ENCODE measurements around the gene PLBD2.

PLBD2 gene, protein sequence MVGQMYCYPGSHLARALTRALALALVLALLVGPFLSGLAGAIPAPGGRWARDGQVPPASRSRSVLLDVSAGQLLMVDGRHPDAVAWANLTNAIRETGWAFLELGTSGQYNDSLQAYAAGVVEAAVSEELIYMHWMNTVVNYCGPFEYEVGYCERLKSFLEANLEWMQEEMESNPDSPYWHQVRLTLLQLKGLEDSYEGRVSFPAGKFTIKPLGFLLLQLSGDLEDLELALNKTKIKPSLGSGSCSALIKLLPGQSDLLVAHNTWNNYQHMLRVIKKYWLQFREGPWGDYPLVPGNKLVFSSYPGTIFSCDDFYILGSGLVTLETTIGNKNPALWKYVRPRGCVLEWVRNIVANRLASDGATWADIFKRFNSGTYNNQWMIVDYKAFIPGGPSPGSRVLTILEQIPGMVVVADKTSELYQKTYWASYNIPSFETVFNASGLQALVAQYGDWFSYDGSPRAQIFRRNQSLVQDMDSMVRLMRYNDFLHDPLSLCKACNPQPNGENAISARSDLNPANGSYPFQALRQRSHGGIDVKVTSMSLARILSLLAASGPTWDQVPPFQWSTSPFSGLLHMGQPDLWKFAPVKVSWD

GRCh38 chr12:113358381-113359132 lies at the start of gene PLBD2:
PLBD2 (plus strand) TSS chr12:113358587; CDS start chr12:113358601, 14 bp downstream.
- DNase-seq (ENCODE audit: low read depth in 2 of 2) = peak; percentile 89 to 90

GRCh38 chr12:113310489-113310888 lies 47.9 kb upstream of the PLBD2 start:
- DNase-seq (ENCODE audit: low read depth in 2 of 2) = no peak

- DNase-seq (ENCODE audit: low read depth in 2 of 2) = no peak
Measured at GRCh38 chr12:113314121-113314529, 44.3 kb upstream of the PLBD2 start.

DNA sequence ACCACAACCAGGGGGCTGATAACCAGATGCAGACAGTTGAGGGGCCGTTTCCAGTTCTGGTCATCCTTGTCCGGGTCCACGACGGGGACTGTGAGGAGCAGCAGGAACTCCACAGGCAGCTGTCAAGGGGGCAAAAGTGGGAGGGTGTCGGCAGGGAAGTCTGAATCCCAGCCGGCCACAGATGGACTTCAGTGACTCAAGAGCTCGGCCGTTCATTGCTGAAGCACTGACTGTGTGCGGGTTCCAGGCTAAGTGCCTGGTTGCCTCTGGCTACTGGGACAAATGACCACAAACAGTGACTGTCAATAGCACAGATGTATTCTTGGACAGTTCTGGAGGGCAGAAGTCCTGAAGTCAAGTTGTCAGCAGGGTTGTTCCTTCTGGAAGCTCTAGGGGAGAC lies 43.0 kb upstream of the PLBD2 start:
- DNase-seq (ENCODE audit: low read depth in 2 of 2) = no peak

DNA sequence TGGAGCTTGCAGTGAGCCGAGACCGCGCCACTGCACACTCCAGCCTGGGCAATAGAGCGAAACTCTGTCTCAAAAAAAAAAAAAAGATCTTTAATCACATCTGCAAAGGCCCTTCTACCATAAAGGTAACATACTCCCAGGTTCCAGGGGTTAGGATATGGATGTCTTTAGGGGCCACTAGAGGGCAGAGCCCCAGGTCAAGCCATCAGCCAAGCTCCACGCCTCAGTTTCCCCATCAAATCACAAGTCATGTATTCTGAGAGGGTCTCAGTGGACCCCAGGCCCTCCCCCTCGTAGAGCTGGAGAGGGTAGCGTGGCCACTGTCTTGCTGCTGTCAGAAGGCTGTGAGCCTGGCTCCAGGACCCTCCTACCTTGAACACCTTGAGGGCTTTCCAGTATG lies 42.2 kb upstream of the PLBD2 start:
- no peak for DNase-seq (ENCODE audit: low read depth in 2 of 2)

DNA sequence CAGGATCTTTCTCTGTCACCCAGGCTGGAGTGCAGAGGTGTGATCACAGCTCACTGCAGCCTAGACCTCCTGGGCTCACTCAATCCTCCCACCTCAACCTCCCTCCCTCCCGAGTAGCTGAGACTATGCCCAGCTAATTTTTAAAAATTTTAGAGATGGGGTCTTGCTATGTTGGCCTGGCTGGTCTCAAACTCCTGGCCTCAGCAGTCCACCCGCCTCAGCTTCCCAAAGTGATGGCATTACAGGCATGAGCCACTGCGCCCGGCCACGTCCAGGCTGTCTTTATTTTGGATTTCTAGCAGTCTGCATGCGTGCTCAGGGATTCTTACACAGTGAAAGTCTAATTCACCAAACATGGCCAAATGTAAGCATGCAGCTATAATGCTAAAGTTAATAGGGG lies 41.3 kb upstream of the PLBD2 start:
- no peak for DNase-seq (ENCODE audit: low read depth in 2 of 2)

DNA sequence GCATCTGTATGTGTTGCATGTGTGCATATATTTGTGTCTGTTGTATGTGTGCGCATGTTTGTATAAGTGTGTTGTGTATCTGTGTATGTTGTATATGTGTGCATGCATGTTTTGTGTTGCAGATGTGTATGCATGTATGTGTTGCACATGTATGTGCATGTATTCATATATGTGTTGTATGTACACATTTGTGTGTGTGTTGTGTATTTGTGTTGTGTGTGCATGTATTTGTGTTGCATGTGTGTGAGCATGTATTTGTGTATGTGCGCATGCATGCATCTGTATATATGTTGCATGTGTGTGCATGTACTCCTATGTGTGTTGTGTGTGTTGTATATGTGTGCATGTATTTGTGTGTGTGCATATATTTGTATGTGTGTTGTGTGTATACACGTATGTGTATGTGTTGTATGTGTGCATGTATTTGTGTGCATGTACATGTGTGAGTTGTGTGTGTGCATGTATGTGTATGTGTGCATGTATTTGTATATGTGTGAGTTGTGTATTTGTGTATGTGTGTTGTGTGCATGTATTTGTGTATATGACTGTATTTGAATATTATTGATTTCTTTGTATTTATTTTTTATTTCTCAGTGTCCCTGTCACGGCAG lies 40.2 kb upstream of the PLBD2 start:
- DNase-seq (ENCODE audit: low read depth in 2 of 2) = no peak

DNA sequence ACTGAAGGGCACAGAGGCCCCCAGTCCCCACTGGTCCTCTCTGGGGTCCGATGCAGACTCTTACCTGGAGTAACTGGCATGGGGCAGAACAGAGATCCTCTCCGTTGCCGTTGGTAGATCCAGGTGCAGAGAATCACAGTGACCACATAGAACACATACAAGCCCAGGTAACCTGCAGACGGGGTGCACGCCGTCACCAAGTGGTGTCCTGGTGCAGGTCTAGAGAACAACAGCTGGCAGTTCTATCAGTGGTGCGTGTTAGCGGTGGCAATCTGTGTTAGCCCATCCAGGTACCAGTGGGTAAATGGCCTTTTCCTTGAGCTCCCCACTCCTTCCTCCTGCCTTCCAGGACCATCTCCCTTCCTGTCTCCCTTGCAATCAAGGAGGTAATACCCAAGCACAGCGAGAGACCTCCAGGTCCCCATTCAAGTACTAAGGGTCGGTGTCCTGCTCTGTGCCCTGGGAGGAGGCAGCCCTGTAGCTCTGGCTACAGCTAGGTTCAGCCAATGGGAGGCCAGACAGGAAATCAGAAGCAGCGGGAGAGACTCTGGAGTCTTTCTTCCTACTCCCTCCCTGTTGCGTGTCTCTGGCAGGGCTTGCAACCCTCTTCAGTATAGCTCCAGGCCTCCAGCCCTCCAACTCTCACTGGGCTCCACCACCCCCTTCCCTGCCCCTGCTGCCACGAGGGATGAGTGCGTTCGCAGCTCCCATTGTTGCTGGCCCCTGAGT lies 39.3 kb upstream of the PLBD2 start:
- no peak for DNase-seq (ENCODE audit: low read depth in 2 of 2)

GRCh38 chr12:113320401-113320800 lies 38.0 kb upstream of the PLBD2 start:
- no peak for DNase-seq (ENCODE audit: low read depth in 2 of 2)

- DNase-seq (ENCODE audit: low read depth in 2 of 2) = no peak
Measured at GRCh38 chr12:113322343-113322742, 36.0 kb upstream of the PLBD2 start.

DNA sequence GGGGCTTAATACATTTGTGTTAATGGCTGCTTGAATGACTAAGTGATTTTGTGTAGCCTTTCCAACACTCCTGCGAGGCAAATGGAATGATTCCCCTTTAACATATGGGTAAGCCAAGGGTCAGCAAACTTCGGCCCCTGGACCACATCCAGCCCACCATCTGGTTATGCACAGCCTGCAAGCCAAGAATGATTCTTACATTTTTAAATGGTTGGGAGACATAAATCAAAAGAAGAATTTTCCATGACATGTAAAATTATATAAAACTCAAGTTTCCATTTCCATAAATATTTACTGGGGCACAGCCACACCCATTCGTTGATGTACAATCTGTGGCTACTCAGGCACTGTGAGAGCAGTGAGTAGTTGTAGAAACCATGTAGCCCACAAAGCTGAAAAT lies 32.5 kb upstream of the PLBD2 start:
- no peak for DNase-seq (ENCODE audit: low read depth in 2 of 2)

- no peak for DNase-seq (ENCODE audit: low read depth in 2 of 2)
Measured at GRCh38 chr12:113326775-113327395, 31.5 kb upstream of the PLBD2 start.

GRCh38 chr12:113328368-113328889 lies 30.0 kb upstream of the PLBD2 start:
- DNase-seq (ENCODE audit: low read depth in 2 of 2) = no peak

DNA sequence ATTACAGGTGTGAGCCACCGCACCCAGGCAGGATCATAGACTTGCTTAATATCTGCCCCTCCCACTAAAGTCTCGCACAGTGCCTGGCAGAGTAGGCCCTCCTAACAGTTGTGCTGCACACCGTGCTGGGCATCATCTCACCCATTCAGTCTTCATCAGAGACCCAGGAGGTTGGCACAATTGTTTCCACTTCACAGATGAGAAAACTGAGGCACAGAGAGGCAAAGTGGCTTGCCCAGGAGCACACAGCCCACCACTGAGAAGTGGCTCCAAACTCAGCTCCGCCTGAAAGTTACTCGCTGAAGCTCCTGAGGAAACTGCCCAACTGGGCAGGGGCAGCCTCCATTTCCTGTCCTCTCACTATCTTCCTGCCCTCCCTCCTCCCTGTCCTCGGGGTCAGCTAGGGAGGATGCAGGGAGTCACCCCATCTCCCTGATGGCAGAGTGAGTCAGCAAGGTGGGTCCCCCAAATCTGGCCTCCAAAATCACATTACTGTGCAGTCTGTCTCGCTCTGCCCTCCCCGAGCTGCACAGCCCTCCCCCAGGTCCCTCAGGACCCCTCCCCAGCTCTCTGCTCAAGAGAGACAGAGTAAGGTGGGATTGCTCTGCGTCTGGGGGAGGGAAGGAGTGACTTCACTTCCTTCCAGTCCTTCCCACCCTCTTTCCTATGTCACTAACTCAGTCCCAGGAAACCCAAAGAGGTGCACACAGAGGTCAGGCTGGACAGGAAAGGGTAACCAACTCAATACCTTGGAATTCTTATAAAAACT lies 29.2 kb upstream of the PLBD2 start:
- DNase-seq (ENCODE audit: low read depth in 2 of 2) = no peak

DNA sequence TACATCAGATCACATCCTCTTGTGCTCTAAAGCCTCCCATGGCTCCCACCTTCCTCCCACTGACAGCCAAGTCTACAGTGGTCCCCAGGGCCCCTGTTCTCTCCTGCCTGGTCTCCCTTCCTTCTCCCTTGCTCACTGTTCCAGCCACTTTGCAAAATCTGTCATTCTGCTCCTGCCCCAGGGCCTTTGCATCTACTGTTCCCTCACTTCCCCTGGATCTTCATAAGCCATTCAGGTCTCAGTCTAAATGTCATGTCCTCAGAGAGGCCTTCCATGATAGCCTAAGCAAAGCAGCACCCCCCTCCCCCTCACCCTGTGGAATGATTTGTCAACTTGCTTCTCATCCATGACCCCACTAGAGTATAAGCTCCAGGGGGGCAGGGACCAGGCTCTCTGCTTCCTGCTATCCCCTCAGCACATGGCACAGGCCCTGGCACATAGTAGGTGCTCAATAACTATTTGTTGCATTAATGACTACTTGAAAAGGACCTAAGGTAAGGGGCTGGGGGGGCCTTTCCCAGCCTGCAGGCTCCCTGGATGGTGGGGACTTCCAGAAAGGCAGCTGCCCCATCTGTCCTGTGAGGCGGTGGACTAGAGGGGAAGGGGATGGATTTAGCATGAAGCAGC lies 28.5 kb upstream of the PLBD2 start:
- no peak for DNase-seq (ENCODE audit: low read depth in 2 of 2)

GRCh38 chr12:113330505-113330904 lies 27.9 kb upstream of the PLBD2 start:
- no peak for DNase-seq (ENCODE audit: low read depth in 2 of 2)

GRCh38 chr12:113332688-113333417 lies 25.5 kb upstream of the PLBD2 start:
- no peak for DNase-seq (ENCODE audit: low read depth in 2 of 2)

- no peak for DNase-seq (ENCODE audit: low read depth in 2 of 2)
Measured at GRCh38 chr12:113333418-113333750, 25.0 kb upstream of the PLBD2 start.

All from stimulated activated CD8-positive, alpha-beta memory T cell treated with anti-CD3 and anti-CD28 coated beads, Interleukin-15, amount 100 ng/mL, for 48 hours (primary cell).